HCT116 (cell line): ENCODE data around the gene TBC1D2. TPM values are rescaled to one million over a fixed set of nuclear protein-coding genes. Genes with fewer than 3 reads are reported as not detected.

Experiments
- ATAC-seq: fragments of 200-7000 bp; cut with Tn5 transposase; 2 replicates; pipeline ENCODE4 v1.9.1; 2020; ENCODE audit warnings: mild to moderate bottlenecking, moderate library complexity
- BruUV-seq: library from RNA; stranded (reverse); fragments of 400-500 nt; replicated peaks from 2 replicates; lab custom pipeline; 2021; lab: Mats Ljungman, UMichigan
- CTCF ChIA-PET: fragments of 300-600 bp; sonication (Branson Sonifier 250); formaldehyde crosslinking; loops from one replicate; lab custom pipeline; 2021; ENCODE audit warnings: antibody characterized with exemption; lab: Charles Lee
- POLR2A ChIA-PET: fragments of 300-600, 350-600 bp; sonication (Branson Sonifier 250); formaldehyde crosslinking; loops from one replicate; lab custom pipeline; 2021; ENCODE audit warnings: antibody characterized with exemption; lab: Charles Lee
- RAD21 ChIA-PET, 2 experiments: fragments of 300-600 bp; sonication (Branson Sonifier 250); formaldehyde crosslinking; loops; one replicate each; lab custom pipeline; 2023; ENCODE audit warnings: low total read pairs in 2 of 2; ENCODE audit not compliant: uncharacterized antibody in 2 of 2, unreplicated experiment in 2 of 2, low non-redundant PET in 1 of 2; lab: Charles Lee
- DNase-seq: peaks from one replicate; pipeline ENCODE4 v3.0.0-alpha.2; 2010; ENCODE audit warnings: low read depth, low spot score
- H2AFZ ChIP-seq: fragments of 200-600 bp; shearing (Covaris generic), sonication (generic); 2 replicates; pipeline ENCODE4 v1.6.1; 2017; ENCODE audit warnings: low read depth, mixed run types, mixed read lengths, antibody characterized with exemption, low read length; ENCODE audit not compliant: poor library complexity, severe bottlenecking
- H3K27ac ChIP-seq: 2 replicates; pipeline ENCODE4 v1.5.1; 2012; ENCODE audit warnings: low read depth, low read length
- H3K27me3 ChIP-seq: fragments of 200-600 bp; sonication (generic); 2 replicates; pipeline ENCODE4 v1.6.1; 2016; ENCODE audit warnings: mixed run types, low read length, mixed read lengths; ENCODE audit not compliant: insufficient read depth
- H3K36me3 ChIP-seq, 2 experiments: fragments of 200-500 bp in 1 of 2; fragments of 200-600 bp in 1 of 2; sonication (Bioruptor generic) in 1 of 2; sonication (generic) in 1 of 2; 2 replicates each; pipeline versions ENCODE4 v1.5.1 to v1.6.1; 2014 to 2016; ENCODE audit warnings: low read length in 2 of 2, inconsistent platforms in 1 of 2, mixed read lengths in 1 of 2, mixed run types in 1 of 2; ENCODE audit not compliant: insufficient read depth in 2 of 2, control insufficient read depth in 1 of 2
- H3K4me1 ChIP-seq, 2 experiments: fragments of 200-600 bp in 1 of 2; sonication (generic) in 1 of 2; 2 replicates each; pipeline versions ENCODE4 v1.5.1 to v1.6.1; 2012 to 2017; ENCODE audit warnings: low read length in 2 of 2, inconsistent platforms in 1 of 2, mild to moderate bottlenecking in 1 of 2, mixed read lengths in 1 of 2, mixed run types in 1 of 2, moderate library complexity in 1 of 2; ENCODE audit not compliant: insufficient read depth in 2 of 2, control insufficient read depth in 1 of 2
- H3K4me2 ChIP-seq: fragments of 200-600 bp; sonication (generic); 2 replicates; pipeline ENCODE4 v1.6.1; 2017; ENCODE audit warnings: mixed run types, low read length, mixed read lengths
- H3K4me3 ChIP-seq, 2 experiments: fragments of 200-600 bp in 1 of 2; sonication (generic) in 1 of 2; replicated peaks in 1 of 2; 2 replicates each; pipeline ENCODE4 v1.5.1; 2011 to 2016; ENCODE audit warnings: low read length in 2 of 2, control low read depth in 1 of 2, low read depth in 1 of 2, mild to moderate bottlenecking in 1 of 2, mixed read lengths in 1 of 2, mixed run types in 1 of 2
- H3K79me2 ChIP-seq: fragments of 200-600 bp; sonication (generic); 2 replicates; pipeline ENCODE4 v1.6.1; 2017; ENCODE audit warnings: mild to moderate bottlenecking, mixed run types, low read length, moderate library complexity, mixed read lengths; ENCODE audit not compliant: insufficient read depth
- H3K9ac ChIP-seq: fragments of 200-600 bp; sonication (generic); 2 replicates; pipeline ENCODE4 v1.6.1; 2016; ENCODE audit warnings: low read length, mixed read lengths
- H3K9me2 ChIP-seq: fragments of 200-600 bp; sonication (generic), shearing (Covaris generic); 2 replicates; pipeline ENCODE4 v1.6.1; 2017; ENCODE audit warnings: mixed run types, mild to moderate bottlenecking, moderate library complexity; ENCODE audit not compliant: insufficient read depth
- H3K9me3 ChIP-seq, 2 experiments: fragments of 200-500 bp in 1 of 2; fragments of 200-600 bp in 1 of 2; sonication (Bioruptor generic) in 1 of 2; sonication (generic) in 1 of 2; 2 replicates each; pipeline ENCODE4 v1.6.1; 2014 to 2017; ENCODE audit warnings: low read length in 2 of 2, mixed read lengths in 2 of 2, inconsistent platforms in 1 of 2, low read depth in 1 of 2, mild to moderate bottlenecking in 1 of 2, mixed run types in 1 of 2, moderate library complexity in 1 of 2; ENCODE audit not compliant: control insufficient read depth in 1 of 2, insufficient read depth in 1 of 2
- H4K20me1 ChIP-seq: fragments of 200-600 bp; sonication (generic), shearing (Covaris generic); 2 replicates; pipeline ENCODE4 v1.6.1; 2017; ENCODE audit warnings: mixed run types, mild to moderate bottlenecking, moderate library complexity; ENCODE audit not compliant: insufficient read depth
- CEBPB ChIP-seq: IDR thresholded peaks from 2 replicates; pipeline ENCODE4 v1.6.1; 2012; ENCODE audit warnings: low read depth
- EZH2 ChIP-seq: fragments of 200-600 bp; sonication (generic); IDR thresholded peaks from 2 replicates; pipeline ENCODE4 v1.6.1; 2017; ENCODE audit warnings: antibody characterized with exemption, mixed run types
- FOSL1 ChIP-seq: IDR thresholded peaks from 2 replicates; pipeline ENCODE4 v1.6.1; 2012; ENCODE audit warnings: low read depth
- intact Hi-C: fragments of 100-400 bp; cut with micrococcal nuclease; formaldehyde crosslinking; loops from 2 replicates; pipeline ENCODE4 v1.10.0; 2022
- total RNA-seq: library from RNA; stranded (reverse); gene quantifications from one replicate; pipeline ENCODE4 v1.2.1, GENCODE V29; 2021; ENCODE audit not compliant: unreplicated experiment
- TF ChIP-seq, protein P1 (sequence below): IDR thresholded peaks from 2 replicates; pipeline ENCODE4 v1.6.1; 2012
- TF ChIP-seq, protein P2 (sequence below): IDR thresholded peaks from 2 replicates; pipeline ENCODE4 v1.6.1; 2011; ENCODE audit warnings: mild to moderate bottlenecking, low read length, moderate library complexity; ENCODE audit not compliant: insufficient replicate concordance; ENCODE audit errors: extremely low read depth

The TBC1D2 gene
- total RNA-seq, 1 experiment from 2014 or later = 9.8 TPM

DNA sequence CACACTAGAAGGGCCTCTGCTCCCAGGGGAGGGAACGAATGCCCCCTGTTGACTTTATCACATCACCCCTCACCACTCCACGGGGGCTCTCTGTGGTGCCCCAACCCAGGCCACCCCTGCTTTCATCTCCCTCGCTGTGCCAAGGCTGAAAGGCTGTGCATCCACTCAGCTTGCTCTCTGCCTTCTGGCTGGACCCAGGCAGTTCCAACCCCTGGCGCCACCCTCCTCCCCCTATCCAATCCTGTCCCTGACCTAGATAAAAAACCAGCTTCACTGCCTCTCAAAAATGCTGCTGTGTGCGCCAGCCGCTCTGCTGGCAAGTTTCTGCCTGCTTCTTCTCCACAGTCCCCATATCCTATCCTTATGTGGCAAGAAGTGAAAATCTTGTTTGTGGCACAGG is 40.6 kb downstream of the TBC1D2 start:
- no TSS peak for BruUV-seq
- no peaks in the 10 kb centered on the region for H3K79me2 ChIP-seq
- DNase-seq (no peak), ATAC-seq (no peak)
- ChIA-PET POLR2A (no interaction called here), RAD21 (no interaction called here), CTCF (interaction anchor here (1.0 kb wide), 1 partner anchor 41 kb away, joined by 3 read pairs; no protein-coding TSS in a partner anchor)
- peaks cover 3 to 11% of the 10 kb centered on the region in 2 experiments; a peak in 2 of 4 replicates for H3K4me1 ChIP-seq
- no peak overlapping the region for H2AFZ ChIP-seq
- H3K9me3 ChIP-seq = no peaks in the 10 kb centered on the region
- H4K20me1 ChIP-seq = no peaks in the 10 kb centered on the region
- no peaks in the 10 kb centered on the region; a peak in 1 of 4 replicates for H3K36me3 ChIP-seq
- no peaks in the 10 kb centered on the region for H3K9me2 ChIP-seq
- intact Hi-C loops = loop anchor here (10.0 kb wide), 1 partner anchor 140 kb away; no protein-coding TSS in a partner anchor
- no peak overlapping the region for H3K4me2 ChIP-seq
- TF ChIP-seq CEBPB (no peak), FOSL1 (no peak)
- no peak overlapping the region for H3K27ac ChIP-seq
- no peak overlapping the region for H3K4me3 ChIP-seq
- no peak overlapping the region for H3K9ac ChIP-seq
- no peaks in the 10 kb centered on the region for H3K27me3 ChIP-seq

DNA sequence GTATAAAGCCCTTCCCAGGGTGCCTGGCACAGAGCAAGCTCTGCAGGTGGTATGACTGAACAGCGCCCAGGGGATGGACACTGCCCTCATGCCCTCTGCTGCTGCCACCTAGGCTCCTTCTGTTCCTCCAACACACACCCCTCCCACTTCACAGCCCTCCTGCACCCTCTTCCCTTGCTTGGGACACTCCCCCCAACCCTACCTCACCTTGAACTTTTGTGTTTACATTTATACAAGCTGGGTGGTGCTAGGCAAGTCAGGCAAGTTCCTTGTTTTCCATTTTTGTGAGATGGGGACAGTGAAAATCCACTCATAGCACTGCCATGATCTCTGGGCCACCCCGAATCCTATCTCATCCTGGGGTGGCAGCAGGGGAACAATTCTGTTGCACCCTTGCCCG is 44.2 kb downstream of the TBC1D2 start:
- Histone ChIP-seq H3K4me3 (no peak overlapping the region), H3K36me3 (no peaks in the 10 kb centered on the region), H3K79me2 (no peaks in the 10 kb centered on the region), H3K4me2 (no peak overlapping the region), H3K9ac (no peak overlapping the region), H2AFZ (no peak overlapping the region), H4K20me1 (no peaks in the 10 kb centered on the region), H3K27me3 (no peaks in the 10 kb centered on the region), H3K27ac (no peak overlapping the region), H3K4me1 (no peaks in the 10 kb centered on the region), H3K9me3 (no peaks in the 10 kb centered on the region), H3K9me2 (no peaks in the 10 kb centered on the region)
- CTCF ChIA-PET = no interaction called here
- intact Hi-C loops = loop anchor here (10.0 kb wide), 1 partner anchor 136 kb away; no protein-coding TSS in a partner anchor
- no peak for DNase-seq
- TF ChIP-seq EZH2 = no peak
- TF ChIP-seq, protein P1, sequence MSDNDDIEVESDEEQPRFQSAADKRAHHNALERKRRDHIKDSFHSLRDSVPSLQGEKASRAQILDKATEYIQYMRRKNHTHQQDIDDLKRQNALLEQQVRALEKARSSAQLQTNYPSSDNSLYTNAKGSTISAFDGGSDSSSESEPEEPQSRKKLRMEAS = no peak
- TF ChIP-seq, protein P2, sequence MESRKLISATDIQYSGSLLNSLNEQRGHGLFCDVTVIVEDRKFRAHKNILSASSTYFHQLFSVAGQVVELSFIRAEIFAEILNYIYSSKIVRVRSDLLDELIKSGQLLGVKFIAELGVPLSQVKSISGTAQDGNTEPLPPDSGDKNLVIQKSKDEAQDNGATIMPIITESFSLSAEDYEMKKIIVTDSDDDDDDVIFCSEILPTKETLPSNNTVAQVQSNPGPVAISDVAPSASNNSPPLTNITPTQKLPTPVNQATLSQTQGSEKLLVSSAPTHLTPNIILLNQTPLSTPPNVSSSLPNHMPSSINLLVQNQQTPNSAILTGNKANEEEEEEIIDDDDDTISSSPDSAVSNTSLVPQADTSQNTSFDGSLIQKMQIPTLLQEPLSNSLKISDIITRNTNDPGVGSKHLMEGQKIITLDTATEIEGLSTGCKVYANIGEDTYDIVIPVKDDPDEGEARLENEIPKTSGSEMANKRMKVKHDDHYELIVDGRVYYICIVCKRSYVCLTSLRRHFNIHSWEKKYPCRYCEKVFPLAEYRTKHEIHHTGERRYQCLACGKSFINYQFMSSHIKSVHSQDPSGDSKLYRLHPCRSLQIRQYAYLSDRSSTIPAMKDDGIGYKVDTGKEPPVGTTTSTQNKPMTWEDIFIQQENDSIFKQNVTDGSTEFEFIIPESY = no peak
- RAD21 ChIA-PET = no interaction called here
- BruUV-seq = no TSS peak
- POLR2A ChIA-PET = no interaction called here
- no peak for ATAC-seq
